ENCODE measurements around the gene DCPS.

The DCPS gene

GRCh38 chr11:126328938-126329643, 25.2 kb downstream of the DCPS start:
- no peak for DNase-seq

- DNase-seq = peak; percentile 37
Measured at GRCh38 chr11:126329644-126330211, 25.9 kb downstream of the DCPS start.

GRCh38 chr11:126331286-126331685, 27.4 kb downstream of the DCPS start:
- no peak for DNase-seq

- DNase-seq = peak; percentile 43
Measured at GRCh38 chr11:126332221-126332711, 28.4 kb downstream of the DCPS start.

GRCh38 chr11:126333142-126333541, 29.3 kb downstream of the DCPS start:
- no peak for DNase-seq

- DNase-seq = no peak
Measured at GRCh38 chr11:126334659-126335462, 31.0 kb downstream of the DCPS start.

- no peak for DNase-seq
Measured at GRCh38 chr11:126335463-126335760, 31.6 kb downstream of the DCPS start.

GRCh38 chr11:126336138-126336541, 32.3 kb downstream of the DCPS start:
- DNase-seq = no peak

- no peak for DNase-seq
Measured at GRCh38 chr11:126336671-126337101, 32.8 kb downstream of the DCPS start.

GRCh38 chr11:126337126-126337473, 33.2 kb downstream of the DCPS start:
- DNase-seq = no peak

- no peak for DNase-seq
Measured at GRCh38 chr11:126337474-126338241, 33.8 kb downstream of the DCPS start.

- no peak for DNase-seq
Measured at GRCh38 chr11:126338346-126339055, 34.6 kb downstream of the DCPS start.

GRCh38 chr11:126339073-126339862, 35.4 kb downstream of the DCPS start:
- DNase-seq = no peak

GRCh38 chr11:126339863-126340434, 36.1 kb downstream of the DCPS start:
- no peak for DNase-seq

GRCh38 chr11:126340960-126341606, 37.2 kb downstream of the DCPS start:
- no peak for DNase-seq

- DNase-seq = no peak
Measured at GRCh38 chr11:126341760-126342161, 37.9 kb downstream of the DCPS start.

- DNase-seq = no peak
Measured at GRCh38 chr11:126343051-126343450, 39.2 kb downstream of the DCPS start.

GRCh38 chr11:126344141-126345080, 40.6 kb downstream of the DCPS start:
- DNase-seq = no peak

- DNase-seq = no peak
Measured at GRCh38 chr11:126345283-126345682, 41.4 kb downstream of the DCPS start.
